Sigmoid colon (tissue), 7 donors: ENCODE results near the gene LST1. TPM values are rescaled to one million over a fixed set of nuclear protein-coding genes. Genes with fewer than 3 reads are reported as not detected.

ENCODE experiments used
- DNase-seq: peaks from one replicate; pipeline ENCODE4 v3.0.0-alpha.2; 2019
- H3K27ac ChIP-seq, 4 donors: fragments of 200-600 bp; sonication (generic); one replicate each; pipeline ENCODE4 v1.5.1; 2016 to 2019; ENCODE audit warnings: mild to moderate bottlenecking in 1 of 4
- H3K27me3 ChIP-seq, 3 donors: fragments of 200-600 bp; sonication (generic); one replicate each; pipeline ENCODE4 v1.5.1; 2019; ENCODE audit warnings: mild to moderate bottlenecking in 1 of 3
- H3K36me3 ChIP-seq, 4 donors: fragments of 200-600 bp; sonication (generic); one replicate each; pipeline ENCODE4 v1.5.1; 2016 to 2019
- H3K4me1 ChIP-seq, 4 donors: fragments of 200-600 bp; sonication (generic); one replicate each; pipeline ENCODE4 v1.5.1; 2017 to 2019
- H3K4me3 ChIP-seq, 4 donors: fragments of 200-600 bp; sonication (generic); one replicate each; pipeline ENCODE4 v1.5.1; 2017 to 2019; ENCODE audit warnings: mild to moderate bottlenecking in 2 of 4, moderate library complexity in 1 of 4
- H3K9me3 ChIP-seq, 4 donors: fragments of 200-600 bp in 3 of 4; sonication (generic) in 3 of 4; one replicate each; pipeline versions ENCODE4 v1.5.1 to v1.6.1; 2013 to 2019
- CTCF ChIP-seq, 4 experiments: fragments of 450-650 bp in 3 of 4; fragments of 200-600 bp in 1 of 4; IDR thresholded peaks; one replicate each; pipeline ENCODE4 v1.5.1; 2016 to 2019; ENCODE audit warnings: antibody characterized with exemption in 4 of 4, mild to moderate bottlenecking in 3 of 4, moderate library complexity in 2 of 4
- EP300 ChIP-seq, 4 donors: sonication (generic); formaldehyde crosslinking; IDR thresholded peaks; one replicate each; pipeline ENCODE4 v1.6.1; 2017; ENCODE audit warnings: antibody characterized with exemption in 4 of 4
- POLR2A ChIP-seq, 2 donors: fragments of 450-650 bp; IDR thresholded peaks; one replicate each; pipeline ENCODE4 v1.6.1; 2016; ENCODE audit warnings: antibody characterized with exemption in 2 of 2, mild to moderate bottlenecking in 2 of 2, moderate library complexity in 2 of 2
- POLR2AphosphoS5 ChIP-seq, 4 donors: sonication (generic); formaldehyde crosslinking; IDR thresholded peaks; one replicate each; pipeline ENCODE4 v1.6.1; 2017; ENCODE audit warnings: antibody characterized with exemption in 4 of 4
- WGBS, 2 donors: extraction: QIAGEN DNeasy Blood & Tissue Kit; methylation state at CpG; one replicate each; pipeline ENCODE4 v1.1.7; 2013; 5-methylcytosine and 5-hydroxymethylcytosine counted together
- intact Hi-C: fragments of 100-400 bp; cut with DNase I; formaldehyde crosslinking; loops from one replicate; pipeline ENCODE4 v1.15.1; 2023
- polyA plus RNA-seq, 3 donors: library from polyadenylated mRNA; stranded (reverse); fragments of 200-250 nt; gene quantifications; one replicate each; pipeline ENCODE4 v1.2.3, GENCODE V29; 2013
- total RNA-seq, 4 donors: library from RNA; depleted of rRNA; stranded (reverse); fragments of >200 nt; gene quantifications; one replicate each; pipeline ENCODE4 v1.1.0, GENCODE V29; 2016
- donor health status: healthy with polysubstance abuse.
- donor health status: Bipolar disorder and iron deficiency.
- donor health status: healthy.

The LST1 gene
- total and polyA plus RNA-seq, 7 donors: 1.7 to 34.2 (median 17.0) TPM

GRCh38 chr6:31577579-31577966 lies 8.5 kb upstream of the LST1 start:
- intact Hi-C loops: no loop called here

GRCh38 chr6:31578184-31579118 lies 7.6 kb upstream of the LST1 start:
- DNase-seq: no peak
- Histone ChIP-seq H3K36me3 (no peaks in the 10 kb centered on the region), H3K27ac (no peak overlapping the region), H3K9me3 (no peaks in the 10 kb centered on the region), H3K4me1 (peaks cover 0 to 21% (median 17%) of the 10 kb centered on the region in 4 donors), H3K27me3 (no peaks in the 10 kb centered on the region), H3K4me3 (no peak overlapping the region)
- TF ChIP-seq CTCF (IDR thresholded peaks at IDR 0.05) (no peak), POLR2A (IDR thresholded peaks at IDR 0.05) (no peak), POLR2AphosphoS5 (IDR thresholded peaks at IDR 0.05) (no peak), EP300 (IDR thresholded peaks at IDR 0.05) (no peak)
- 67 to 79% methylated on average over 12 of the region's 12 CpGs for WGBS, 2 donors
- intact Hi-C loops: no loop called here

More at GRCh38 chr6:31577579-31577966, 8.5 kb upstream of the LST1 start:
- Histone ChIP-seq H3K4me3 (no peak overlapping the region), H3K9me3 (no peaks in the 10 kb centered on the region), H3K4me1 (peaks cover 0 to 21% (median 17%) of the 10 kb centered on the region in 4 donors), H3K27me3 (no peaks in the 10 kb centered on the region), H3K36me3 (no peaks in the 10 kb centered on the region), H3K27ac (no peak overlapping the region)
- 81 to 86% methylated on average over 3 of the region's 3 CpGs for WGBS, 2 donors
- TF ChIP-seq POLR2AphosphoS5 (IDR thresholded peaks at IDR 0.05): no peak
- no peak for TF ChIP-seq CTCF (IDR thresholded peaks at IDR 0.05)
- TF ChIP-seq EP300 (IDR thresholded peaks at IDR 0.05): no peak
- no peak for TF ChIP-seq POLR2A (IDR thresholded peaks at IDR 0.05)
- no peak for DNase-seq

GRCh38 chr6:31579119-31579505 lies 7.0 kb upstream of the LST1 start:
- H3K4me3 ChIP-seq: no peak overlapping the region
- DNase-seq: no peak
- no peaks in the 10 kb centered on the region for H3K9me3 ChIP-seq
- 79 to 87% methylated on average over 3 of the region's 3 CpGs for WGBS, 2 donors
- H3K27ac ChIP-seq: no peak overlapping the region
- H3K4me1 ChIP-seq: peaks cover 0 to 21% (median 17%) of the 10 kb centered on the region in 4 donors
- TF ChIP-seq EP300 (IDR thresholded peaks at IDR 0.05): no peak
- no peak for TF ChIP-seq POLR2A (IDR thresholded peaks at IDR 0.05)
- TF ChIP-seq CTCF (IDR thresholded peaks at IDR 0.05): no peak
- TF ChIP-seq POLR2AphosphoS5 (IDR thresholded peaks at IDR 0.05): no peak
- intact Hi-C loops: no loop called here
- H3K27me3 ChIP-seq: no peaks in the 10 kb centered on the region
- H3K36me3 ChIP-seq: no peaks in the 10 kb centered on the region

GRCh38 chr6:31579546-31580437 lies 6.3 kb upstream of the LST1 start:
- intact Hi-C loops: loop anchor here (2.0 kb wide), 1 partner anchor 33 kb away; the partner anchor contains the start of genes ATP6V1G2 and NFKBIL1
- Histone ChIP-seq H3K27me3 (no peaks in the 10 kb centered on the region), H3K4me1 (peaks cover 0 to 21% (median 17%) of the 10 kb centered on the region in 4 donors), H3K36me3 (no peaks in the 10 kb centered on the region), H3K4me3 (no peak overlapping the region), H3K9me3 (no peaks in the 10 kb centered on the region), H3K27ac (peak overlapping the region in 1 of 4 donors; percentile 87)
- WGBS, 2 donors: 82 to 86% methylated on average over 8 of the region's 8 CpGs
- TF ChIP-seq EP300 (IDR thresholded peaks at IDR 0.05) (no peak), POLR2AphosphoS5 (IDR thresholded peaks at IDR 0.05) (no peak), POLR2A (IDR thresholded peaks at IDR 0.05) (no peak), CTCF (IDR thresholded peaks at IDR 0.05) (no peak)
- no peak for DNase-seq
